Endothelial cell of umbilical vein (primary cell): Measurements from ENCODE around the gene MCM9.

ENCODE experiments used
- EZH2 ChIP-seq: IDR thresholded peaks from 2 replicates; pipeline ENCODE4 v1.6.1; 2012; ENCODE audit warnings: borderline replicate concordance, low read depth, mild to moderate bottlenecking, moderate library complexity, low read length, inconsistent platforms; ENCODE audit not compliant: severe bottlenecking
- FOS ChIP-seq: IDR thresholded peaks from 2 replicates; pipeline ENCODE4 v1.6.1; 2011; ENCODE audit warnings: mild to moderate bottlenecking, low read length, moderate library complexity, borderline replicate concordance; ENCODE audit not compliant: insufficient read depth
- GATA2 ChIP-seq: IDR thresholded peaks from 2 replicates; pipeline ENCODE4 v1.7.0; 2011; ENCODE audit warnings: low read depth, mild to moderate bottlenecking, moderate library complexity, mixed read lengths, low read length; ENCODE audit not compliant: insufficient read length, insufficient read depth
- JUN ChIP-seq: IDR thresholded peaks from 2 replicates; pipeline ENCODE4 v1.6.1; 2011; ENCODE audit warnings: borderline replicate concordance, low read depth; ENCODE audit not compliant: insufficient read length, insufficient read depth
- MYC ChIP-seq: IDR thresholded peaks from one replicate; pipeline ENCODE4 v1.6.1; 2011; ENCODE audit warnings: mild to moderate bottlenecking, low read depth, low read length
- POLR2A ChIP-seq: IDR thresholded peaks from 2 replicates; pipeline ENCODE4 v1.6.1; 2012; ENCODE audit warnings: low read depth, mild to moderate bottlenecking, control low read depth, low read length
- POLR2AphosphoS5 ChIP-seq: IDR thresholded peaks from 2 replicates; pipeline ENCODE4 v1.6.1; 2012; ENCODE audit warnings: low read depth, mild to moderate bottlenecking, control low read depth, low read length, moderate library complexity; ENCODE audit not compliant: insufficient read depth
- TF ChIP-seq, protein P1 (sequence below), 2 donors: IDR thresholded peaks; 1 replicate in 1 of 2; 2 replicates in 1 of 2; pipeline ENCODE4 v1.5.1; 2011; ENCODE audit warnings: low read length in 2 of 2, mild to moderate bottlenecking in 2 of 2, moderate library complexity in 2 of 2, control low read depth in 1 of 2, inconsistent platforms in 1 of 2, low read depth in 1 of 2; ENCODE audit not compliant: insufficient read depth in 1 of 2; ENCODE audit errors: extremely low read depth in 1 of 2
- TF ChIP-seq, protein P2 (sequence below): IDR thresholded peaks from 2 replicates; pipeline ENCODE4 v1.6.1; 2011; ENCODE audit not compliant: insufficient read depth, insufficient read length

DNA sequence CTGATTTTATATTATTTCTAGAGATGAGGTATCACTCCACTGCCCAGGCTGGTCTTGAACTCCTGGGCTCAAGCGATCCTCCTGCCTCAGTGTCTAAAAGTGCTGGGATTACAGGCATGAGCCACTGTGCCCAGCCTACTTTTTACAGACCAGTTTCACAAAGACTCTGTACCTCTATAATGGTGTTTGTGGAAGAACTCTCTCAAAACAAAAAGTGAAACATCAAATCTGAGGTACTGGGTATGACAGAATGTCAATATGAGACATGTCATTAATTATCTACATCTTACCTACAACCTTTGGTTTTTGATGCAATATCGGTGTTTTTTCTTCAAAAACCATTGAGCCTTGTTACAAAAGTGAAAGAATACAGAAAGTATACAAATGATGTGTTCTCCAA, 49.4 kb upstream of the MCM9 start:
- TF ChIP-seq POLR2AphosphoS5: no peak
- TF ChIP-seq, protein P1, sequence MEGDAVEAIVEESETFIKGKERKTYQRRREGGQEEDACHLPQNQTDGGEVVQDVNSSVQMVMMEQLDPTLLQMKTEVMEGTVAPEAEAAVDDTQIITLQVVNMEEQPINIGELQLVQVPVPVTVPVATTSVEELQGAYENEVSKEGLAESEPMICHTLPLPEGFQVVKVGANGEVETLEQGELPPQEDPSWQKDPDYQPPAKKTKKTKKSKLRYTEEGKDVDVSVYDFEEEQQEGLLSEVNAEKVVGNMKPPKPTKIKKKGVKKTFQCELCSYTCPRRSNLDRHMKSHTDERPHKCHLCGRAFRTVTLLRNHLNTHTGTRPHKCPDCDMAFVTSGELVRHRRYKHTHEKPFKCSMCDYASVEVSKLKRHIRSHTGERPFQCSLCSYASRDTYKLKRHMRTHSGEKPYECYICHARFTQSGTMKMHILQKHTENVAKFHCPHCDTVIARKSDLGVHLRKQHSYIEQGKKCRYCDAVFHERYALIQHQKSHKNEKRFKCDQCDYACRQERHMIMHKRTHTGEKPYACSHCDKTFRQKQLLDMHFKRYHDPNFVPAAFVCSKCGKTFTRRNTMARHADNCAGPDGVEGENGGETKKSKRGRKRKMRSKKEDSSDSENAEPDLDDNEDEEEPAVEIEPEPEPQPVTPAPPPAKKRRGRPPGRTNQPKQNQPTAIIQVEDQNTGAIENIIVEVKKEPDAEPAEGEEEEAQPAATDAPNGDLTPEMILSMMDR (IDR thresholded peaks at IDR 0.05; ENCODE audit: extremely low read depth in 1 of 2, insufficient read depth in 1 of 2, low read depth in 1 of 2, low read length in 2 of 2): no peak
- TF ChIP-seq POLR2A: no peak
- TF ChIP-seq EZH2: no peak
- TF ChIP-seq JUN: no peak
- TF ChIP-seq FOS: no peak
- TF ChIP-seq, protein P2, sequence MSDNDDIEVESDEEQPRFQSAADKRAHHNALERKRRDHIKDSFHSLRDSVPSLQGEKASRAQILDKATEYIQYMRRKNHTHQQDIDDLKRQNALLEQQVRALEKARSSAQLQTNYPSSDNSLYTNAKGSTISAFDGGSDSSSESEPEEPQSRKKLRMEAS: no peak
- no peak for TF ChIP-seq MYC
- no peak for TF ChIP-seq GATA2
